GM12892 (cell line): ENCODE data around the gene PER3.

Experiments
- POLR2A ChIP-seq: IDR thresholded peaks from 2 replicates; pipeline ENCODE4 v1.6.1; 2011; ENCODE audit warnings: low read depth, low read length, control low read depth
- POLR2AphosphoS5 ChIP-seq: IDR thresholded peaks from 2 replicates; pipeline ENCODE4 v1.6.1; 2011; ENCODE audit warnings: low read depth, low read length, control low read depth
- TAF1 ChIP-seq: IDR thresholded peaks from 2 replicates; pipeline ENCODE4 v1.6.1; 2011; ENCODE audit warnings: low read depth, mild to moderate bottlenecking, control low read depth, low read length, borderline replicate concordance

DNA sequence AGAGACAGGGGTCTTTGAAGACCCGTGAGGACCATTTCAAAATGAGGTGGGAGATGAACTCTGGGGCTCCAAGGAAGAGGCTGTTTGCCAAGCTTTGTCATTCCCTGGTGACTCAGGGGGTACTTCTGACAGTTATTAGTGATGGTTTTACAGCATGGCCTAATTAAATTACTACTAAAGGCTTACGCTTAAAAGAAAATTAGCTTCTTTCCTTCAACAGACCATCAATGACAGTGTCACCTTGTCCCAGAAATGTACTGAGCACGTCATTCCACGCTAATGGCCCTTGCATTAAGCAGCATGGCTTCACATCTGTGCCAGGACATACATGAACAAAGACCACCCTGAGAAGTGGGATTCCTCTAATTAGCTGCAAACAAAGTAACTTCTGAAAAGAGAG is 73.9 kb downstream of the PER3 start:
- TF ChIP-seq POLR2AphosphoS5 (no peak), POLR2A (no peak), TAF1 (no peak)
